Stimulated activated CD8-positive, alpha-beta memory T cell treated with anti-CD3 and anti-CD28 coated beads, Interleukin-15, amount 100 ng/mL, for 24 hours (primary cell): ENCODE results near the gene ITGA11.

Source experiments
- DNase-seq: peaks from one replicate; pipeline ENCODE4 v3.0.0-alpha.2; 2020; ENCODE audit warnings: low read depth

ITGA11 gene

DNA sequence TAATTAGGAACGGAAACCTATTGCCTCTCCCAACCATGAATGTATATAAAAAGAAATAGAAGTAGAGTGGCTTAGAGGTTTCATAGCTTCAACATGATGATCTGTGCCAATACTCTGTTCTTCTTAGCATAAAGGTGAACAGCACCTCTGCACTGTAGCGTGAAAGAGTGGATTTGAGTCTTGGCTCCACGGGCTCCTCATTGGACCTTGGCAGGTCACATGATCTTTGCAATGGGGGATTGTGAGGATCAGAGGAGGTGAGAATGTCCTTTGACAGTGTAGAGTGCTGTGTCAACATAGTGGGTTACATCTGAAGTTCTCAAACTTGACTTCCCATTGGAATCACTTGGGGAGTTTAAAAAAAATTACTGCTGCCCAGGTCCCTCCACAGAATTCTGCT, 103.0 kb downstream of the ITGA11 start:
- no peak for DNase-seq

DNA sequence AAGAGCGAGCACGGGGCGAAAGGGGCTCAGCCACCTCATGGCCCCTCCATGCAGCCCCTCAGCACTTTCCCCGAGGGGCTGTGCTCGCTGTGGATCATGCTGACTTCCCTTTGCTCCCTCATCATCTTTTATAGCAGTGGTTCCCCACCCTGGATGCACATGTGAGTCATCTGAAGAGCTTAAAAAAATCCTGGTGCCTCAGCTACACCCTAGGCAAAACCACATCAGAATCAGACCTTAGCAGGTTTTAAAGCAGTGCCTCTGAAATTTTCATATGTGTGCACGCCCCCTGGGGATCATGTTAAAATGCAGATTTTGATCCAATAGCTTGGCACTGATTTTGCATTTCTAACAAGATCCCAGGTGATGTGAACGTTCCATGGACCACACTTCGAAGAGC, 103.5 kb downstream of the ITGA11 start:
- DNase-seq = no peak

DNA sequence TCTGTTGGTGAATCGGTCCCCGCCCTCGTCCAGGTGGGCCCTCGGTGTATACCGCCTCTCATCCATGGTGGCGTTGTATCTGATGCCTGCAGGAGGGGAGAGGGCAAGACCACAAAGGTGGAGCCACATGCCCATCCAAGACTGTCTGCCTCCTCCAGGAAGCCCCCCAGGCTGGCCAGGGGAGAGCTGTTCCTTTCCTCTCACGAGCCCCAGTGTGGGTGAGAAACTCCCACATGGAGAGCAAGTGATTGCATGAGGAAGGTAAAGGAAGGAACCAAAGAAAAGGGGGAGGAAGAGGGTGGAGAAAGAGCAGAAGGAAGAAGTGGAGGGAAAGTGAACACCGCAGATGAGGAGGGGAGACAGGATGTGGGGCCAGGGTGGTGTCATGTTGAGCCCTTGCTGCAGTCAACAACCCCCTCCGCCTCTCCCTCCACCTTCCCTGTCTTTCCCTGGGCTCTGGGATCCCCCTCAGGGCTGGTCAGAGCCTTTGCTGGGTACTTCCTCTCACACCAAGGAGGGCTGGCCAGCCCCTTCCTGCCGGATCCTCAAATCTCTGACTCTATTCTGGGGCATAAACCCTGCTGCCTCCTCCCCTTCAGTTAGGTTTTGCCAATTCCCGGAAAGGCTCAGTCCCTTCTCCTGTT, 105.1 kb downstream of the ITGA11 start:
- DNase-seq = no peak

DNA sequence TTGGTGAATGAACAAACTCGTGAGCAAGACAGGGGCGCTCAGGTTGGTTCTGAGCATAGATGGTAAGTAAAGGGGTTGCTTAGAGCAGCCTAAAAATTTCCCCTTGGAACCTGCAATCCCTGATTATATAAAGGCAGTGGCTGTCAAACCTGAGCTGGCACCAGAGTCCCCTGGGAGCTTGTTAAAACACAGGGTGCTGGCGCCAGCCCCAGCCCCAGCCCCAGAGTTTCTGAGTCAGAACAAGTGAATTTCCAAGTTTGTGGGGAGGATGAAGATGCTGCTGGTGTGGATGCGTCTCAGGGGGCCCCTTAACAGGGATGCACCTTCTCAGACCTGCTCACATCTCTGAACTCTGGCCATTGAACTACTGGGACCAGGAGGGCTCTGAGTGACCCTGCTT, 106.2 kb downstream of the ITGA11 start:
- no peak for DNase-seq

DNA sequence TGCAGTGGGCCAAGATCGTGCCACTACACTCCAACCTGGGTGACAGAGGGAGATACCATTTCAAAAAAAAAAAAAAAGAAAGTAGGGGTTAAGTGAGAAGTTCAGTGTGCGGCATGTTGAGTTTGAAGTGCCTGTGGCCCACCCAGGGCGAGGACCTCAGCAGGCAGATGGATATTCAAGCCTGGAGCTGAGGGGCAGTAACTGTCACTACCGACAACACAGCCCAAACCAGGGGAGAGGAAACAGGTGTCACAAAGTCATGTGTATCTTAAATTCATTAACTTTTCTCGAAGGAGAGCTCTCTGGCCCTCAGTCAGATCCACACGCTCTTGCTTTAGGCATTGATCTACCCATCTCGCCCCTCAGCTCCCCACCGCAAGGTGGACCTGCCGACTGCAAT, 109.2 kb downstream of the ITGA11 start:
- no peak for DNase-seq

DNA sequence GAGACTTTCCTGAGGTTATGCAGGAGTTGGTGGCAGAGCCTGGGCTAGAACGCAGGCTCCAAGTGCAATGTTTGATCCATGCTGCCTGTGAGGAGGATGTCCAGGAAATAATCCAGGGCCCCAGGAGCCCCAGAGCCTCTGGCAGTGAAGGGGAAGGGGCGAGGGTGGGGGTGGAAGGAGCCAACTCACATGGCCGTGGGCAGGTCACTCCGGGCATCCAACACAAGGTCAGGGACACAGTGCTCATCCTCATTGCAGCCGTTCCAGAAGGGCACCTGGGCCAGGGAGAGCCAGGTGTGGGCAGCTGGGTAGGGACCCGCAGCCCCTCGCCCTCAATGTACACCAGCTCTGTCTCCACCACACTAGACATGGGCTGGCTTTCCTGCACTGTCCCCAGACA, 110.7 kb downstream of the ITGA11 start:
- DNase-seq = no peak

DNA sequence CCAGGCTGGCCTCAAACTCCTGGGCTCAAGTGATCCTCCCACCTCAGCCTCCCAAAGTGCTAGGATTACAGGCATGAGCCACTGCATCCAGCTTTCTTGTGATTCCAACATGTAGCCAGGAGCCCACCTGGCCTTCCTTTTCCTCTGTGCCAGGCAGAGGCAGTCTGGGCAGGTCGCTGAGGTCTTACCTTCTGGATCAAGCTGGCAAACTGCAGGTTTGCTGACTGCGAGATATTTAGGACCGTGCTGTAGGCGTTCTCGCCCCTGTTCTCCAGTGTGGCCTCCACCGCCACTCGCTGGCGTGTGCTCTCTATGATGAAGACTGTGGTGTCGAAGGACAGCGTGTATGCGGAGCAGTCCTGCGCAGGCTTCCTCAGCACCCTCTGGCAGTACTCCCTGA, 112.0 kb downstream of the ITGA11 start:
- DNase-seq = no peak

DNA sequence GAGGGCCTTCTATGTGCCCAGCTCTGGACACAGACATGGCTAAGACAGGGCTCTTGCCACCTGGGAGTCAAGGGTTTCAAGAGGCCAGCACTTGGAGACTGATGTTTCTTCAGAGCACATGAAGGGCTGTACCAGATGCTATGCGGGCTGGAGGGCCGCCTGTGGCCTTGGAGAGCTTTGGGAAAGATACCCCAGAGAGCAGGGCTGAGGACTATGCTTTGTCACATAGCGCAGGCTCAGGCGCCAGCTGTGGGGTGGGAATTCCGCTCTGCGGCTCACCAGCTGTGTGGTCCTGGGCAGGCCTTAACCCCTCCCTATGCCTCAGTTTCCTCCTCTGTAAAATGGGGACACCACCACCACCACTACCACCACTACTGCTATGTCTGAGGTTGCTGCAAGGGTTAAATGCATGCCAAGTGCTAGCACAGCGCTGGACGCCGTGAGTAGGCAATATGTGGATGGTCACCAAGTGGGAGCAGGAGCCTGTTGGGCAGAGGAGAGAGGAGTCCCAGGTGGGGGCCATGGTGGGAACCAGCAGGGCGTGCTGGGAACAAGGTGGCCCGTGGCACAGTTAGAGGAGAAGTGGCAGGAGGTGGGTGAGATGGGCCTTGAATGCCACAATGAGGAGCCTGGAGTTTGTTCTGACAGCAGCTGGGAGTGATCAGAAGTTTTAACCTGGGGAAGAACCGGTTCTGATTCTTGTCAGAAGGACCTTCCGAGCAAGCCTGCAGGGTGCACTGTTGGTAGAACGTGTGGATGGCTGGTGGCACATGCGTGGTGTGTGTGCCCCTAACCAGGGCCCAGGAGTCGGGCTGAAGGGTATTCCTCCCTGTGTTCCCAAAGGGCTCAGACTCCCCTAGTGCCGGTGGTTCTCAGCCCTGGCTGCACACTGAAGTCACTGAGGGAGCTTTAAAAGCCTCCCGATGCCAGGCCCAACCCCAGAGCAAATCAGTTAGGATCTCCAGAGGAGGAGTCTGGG, 112.7 kb downstream of the ITGA11 start:
- no peak for DNase-seq

DNA sequence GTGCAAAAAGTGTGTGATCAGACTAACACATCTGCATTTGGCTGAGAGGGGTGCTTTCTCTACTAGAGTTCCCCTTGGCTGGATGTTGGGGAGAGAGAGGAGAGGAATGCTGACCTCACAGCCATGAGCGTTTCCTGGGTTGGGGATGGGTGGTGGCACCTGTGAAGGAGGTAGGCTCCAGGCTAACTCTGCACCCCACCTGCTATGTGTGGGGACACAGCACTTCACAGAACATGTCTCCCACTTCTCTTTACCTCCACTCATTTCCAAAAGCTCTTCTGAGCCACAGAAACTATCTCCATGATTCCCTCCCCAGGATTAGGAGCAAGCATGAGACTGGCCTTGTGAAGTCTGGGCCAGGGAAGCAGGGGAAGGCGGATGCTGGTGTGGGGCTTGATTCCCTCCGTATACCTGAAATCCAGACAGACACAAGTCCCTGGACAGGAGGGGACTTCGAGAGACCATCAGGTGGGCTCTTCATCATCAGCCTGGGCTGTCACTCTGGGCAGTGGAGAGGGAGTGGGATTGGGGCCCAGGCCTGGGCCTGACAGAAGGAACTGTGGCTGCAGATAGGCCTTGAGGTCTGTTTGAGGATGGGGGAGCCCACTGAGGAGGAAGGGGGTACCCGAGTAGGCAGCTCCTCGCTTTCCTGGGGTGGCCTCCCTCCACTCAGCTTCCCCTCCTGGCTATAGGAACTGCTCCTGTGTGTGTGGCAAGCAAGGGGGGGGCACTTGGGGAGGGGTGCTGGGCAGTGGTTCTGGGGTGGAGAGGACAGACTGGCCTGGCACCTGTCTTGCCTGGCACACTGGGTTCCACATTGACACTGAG, 113.7 kb downstream of the ITGA11 start:
- DNase-seq = no peak

DNA sequence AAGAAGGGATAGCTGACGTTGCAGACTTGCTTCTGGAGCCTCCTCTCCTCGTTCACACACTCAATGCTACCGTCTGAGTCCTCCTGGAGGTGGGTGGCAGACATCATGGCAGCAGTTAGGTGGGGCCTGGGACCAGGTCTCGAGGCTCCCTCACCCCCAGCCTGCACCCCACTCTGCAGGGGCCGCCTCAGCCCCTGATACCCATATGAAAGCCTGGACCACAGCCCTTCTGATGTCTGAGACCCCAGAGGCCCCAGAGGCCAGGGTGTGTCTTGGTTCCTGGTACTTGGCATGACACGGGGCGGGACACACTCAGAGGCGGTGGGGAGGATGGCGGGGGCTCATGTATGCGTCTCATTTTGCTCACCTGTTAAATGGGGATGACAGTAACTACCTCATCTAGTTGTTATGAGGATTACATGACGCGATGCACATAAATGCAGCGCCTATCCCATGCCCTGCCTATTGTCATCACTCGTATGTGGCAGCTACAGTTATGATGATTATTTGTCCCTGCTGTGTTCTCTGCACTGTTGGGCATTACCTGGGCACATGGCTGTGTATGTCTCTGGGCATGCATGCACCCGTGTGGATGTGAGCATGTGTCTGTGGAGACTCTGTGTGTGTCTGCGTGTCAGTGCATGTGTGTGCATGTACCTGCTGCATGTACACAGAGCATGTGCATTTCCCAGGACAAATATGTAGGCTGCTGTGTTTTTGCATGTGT, 114.5 kb downstream of the ITGA11 start:
- DNase-seq = no peak

DNA sequence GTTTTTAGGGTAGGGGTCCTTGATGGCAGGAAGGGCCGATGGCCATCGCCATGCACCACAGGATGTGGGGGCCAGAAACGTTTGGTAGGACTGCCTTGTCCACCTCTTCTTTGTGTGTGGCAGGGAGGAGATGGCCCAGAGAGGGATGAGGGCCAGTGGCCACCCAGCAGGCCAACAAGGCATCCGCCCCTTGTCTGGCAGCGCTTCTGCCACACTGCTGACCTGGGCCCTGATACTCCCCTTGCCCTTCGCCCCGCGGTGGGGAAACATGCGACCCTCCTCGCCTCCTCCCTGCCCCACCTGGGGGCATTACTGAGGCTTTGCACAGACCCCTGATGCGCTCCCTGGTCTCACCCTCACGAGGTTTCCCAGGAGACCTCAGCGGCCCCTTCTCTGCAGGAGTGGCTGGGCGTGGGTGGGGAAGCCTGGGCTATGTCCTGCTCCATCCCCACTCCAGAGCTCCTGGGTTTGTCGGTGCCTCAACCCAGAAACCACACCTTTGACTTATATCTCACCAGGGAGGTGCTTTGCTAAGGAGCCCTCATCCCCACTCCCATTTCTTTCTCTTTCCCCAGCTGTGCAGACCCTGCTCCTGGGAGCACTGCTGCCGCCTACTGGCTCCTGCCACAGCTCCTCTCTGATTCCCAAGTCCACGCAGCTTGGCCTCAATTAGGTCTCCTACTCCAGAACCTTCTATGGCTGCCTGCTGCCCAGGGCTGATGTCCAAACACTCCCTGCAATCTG, 115.7 kb downstream of the ITGA11 start:
- no peak for DNase-seq

DNA sequence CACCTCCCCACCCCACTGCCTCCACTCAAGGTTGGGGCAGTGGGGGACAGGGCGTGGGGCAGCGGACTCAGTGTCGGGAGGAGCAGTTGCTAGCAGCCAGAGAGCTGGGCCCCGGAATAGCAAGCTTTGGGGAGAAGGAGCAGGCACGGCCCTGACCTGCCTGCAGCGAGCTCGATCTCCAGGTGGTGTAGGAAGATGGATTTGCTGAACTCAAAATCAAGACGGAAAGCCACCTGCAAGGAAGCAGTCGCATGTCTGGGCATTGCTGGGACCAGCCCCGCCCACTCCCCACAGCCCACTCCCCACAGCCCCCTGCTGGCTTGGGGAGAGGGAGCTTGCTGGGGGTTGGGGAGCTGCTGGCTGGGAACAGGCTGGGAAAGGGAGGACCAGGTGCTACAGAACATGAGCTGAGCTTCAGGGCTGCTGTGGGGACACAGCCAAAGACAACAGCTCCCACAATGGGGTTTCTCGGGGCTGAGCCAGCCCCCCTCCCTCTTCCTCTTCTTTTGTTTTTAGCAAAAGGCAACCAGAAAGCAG, 116.4 kb downstream of the ITGA11 start:
- DNase-seq = no peak

DNA sequence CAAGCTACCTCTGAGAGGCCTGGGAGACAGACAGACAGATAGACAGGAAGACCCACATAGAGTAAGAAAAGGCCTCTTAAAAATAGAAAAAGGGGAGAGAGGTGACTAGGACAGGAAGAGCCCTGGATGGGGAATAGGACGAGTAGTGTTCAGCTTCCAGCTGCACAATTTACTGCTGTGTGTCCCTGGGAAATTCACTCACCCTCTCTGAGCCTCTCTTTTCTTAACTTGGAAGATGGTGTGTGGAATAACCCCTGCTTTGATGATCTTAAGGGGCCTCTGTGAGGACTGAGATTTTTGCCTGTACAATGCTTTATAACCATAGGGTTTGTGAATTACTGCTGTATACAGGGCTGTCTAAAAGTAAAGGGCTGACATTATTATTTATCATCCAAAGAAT, 116.9 kb downstream of the ITGA11 start:
- DNase-seq = no peak

DNA sequence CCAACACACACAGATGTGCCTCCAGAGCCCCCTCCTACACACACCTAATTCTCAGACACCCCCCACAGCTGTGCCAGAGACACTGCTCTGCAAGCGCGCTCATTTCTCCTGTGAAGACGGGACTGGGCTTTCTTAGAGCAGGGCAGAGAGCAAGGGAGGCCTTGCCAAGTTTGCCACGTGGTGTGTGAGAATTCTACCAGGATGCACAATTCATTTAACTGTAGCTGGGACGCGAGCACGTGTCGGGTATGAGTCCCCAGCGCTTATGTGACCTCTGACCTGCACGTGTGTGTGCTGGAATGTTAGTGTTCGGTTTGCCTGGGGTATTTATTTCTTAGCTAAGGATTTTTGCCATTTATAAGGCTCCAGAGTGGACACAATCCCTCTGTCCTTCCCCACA, 117.4 kb downstream of the ITGA11 start:
- no peak for DNase-seq

DNA sequence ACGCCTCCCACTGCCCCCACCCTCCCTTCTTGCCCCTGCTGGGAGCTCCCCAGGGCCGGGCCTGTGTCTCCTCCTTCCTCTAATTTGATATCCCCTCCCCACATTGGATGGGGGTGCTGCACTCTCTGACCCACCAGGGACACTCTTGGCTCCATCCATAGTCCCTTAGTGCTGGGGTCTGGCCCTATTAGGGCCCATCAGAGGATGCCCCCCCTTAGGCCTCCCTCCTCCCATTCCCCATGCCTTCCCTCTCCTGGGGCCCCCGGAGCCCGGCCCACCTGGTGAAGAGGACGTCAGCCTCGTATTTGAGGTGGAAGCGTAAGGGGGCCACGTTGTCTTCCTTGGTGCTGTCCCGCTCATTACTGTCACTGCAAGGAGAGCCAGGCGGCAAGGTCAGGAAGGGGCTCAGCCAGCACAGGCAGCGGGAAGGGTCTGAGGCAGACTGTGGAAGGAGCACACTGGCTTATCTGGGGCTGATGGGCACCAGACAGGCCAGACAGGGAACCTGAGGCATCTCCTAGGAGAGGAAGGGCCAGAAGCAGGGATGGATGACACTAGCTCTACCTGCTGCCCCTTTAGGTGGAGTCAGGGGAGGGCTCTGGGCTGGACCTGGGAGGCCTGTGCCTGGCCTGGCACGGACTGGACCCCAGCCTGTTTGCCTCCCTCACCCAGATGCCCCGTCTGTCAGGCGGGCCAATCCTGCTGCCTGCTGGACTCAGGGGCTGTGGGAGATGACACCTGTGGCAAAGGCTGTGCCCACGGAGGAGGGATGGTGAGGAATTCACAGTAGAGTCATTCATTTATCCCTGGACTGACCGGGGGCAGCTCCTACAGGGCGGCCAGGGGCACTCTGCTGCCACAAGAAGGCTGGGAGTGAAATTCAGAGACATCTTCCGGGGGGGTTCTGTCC, 118.2 kb downstream of the ITGA11 start:
- DNase-seq = no peak

DNA sequence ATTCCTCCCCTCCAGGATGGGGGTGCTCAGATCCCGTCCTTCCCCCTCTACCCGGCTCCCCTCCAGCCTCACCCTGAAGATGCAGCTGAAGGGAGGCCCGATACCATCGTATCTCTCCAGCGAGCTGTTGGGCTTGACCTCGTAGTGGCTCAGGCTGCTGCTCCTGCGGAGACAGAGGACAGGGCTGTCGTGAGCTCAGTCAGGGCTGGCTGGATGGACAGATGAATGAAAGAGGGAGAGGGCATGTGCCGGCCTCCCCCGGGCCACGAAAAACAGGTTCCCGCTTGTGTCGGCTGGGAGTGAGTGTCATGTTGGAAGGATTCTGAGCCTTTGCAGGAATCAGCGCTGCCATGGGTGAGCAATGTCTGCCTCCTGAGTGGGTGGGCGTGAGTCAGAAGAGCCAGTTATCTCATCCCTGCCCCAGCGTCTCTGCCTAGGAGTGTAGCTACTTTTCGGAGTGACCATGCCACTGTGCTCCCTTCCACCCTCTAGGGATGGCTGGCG, 119.2 kb downstream of the ITGA11 start:
- DNase-seq = no peak

DNA sequence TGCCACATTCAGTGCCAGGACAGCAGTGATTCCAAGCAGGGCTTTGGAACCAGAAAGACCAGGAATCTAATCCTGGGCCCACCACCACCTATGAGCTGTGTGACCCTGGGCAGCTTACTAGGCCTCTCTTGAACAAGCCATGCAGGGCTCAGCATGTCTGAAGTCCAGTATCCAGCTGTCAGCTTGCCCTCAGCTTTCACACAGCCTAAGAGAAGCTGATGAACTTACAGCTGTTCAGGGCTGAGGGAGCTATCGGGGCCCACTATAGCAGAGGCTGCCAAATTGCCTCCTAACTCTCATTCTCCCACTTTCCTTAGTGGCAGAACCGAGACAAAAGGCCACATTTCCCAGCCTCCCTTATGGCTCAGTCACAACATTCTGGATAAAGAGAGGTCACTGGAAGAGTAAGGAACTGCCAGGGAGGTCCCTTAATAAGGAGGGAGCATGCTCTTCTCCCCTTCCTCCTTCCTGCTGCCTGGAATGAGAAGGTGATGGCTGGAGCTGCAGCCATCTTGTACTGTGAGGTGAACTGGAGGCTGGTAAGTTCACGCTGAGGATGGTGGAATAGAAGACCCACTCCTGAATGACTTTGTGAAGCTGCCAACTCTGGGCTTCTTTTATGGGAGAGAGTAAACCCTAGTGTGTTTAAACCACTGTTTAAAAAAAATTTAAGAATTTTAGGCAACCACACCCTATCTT, 120.0 kb downstream of the ITGA11 start:
- DNase-seq = no peak

DNA sequence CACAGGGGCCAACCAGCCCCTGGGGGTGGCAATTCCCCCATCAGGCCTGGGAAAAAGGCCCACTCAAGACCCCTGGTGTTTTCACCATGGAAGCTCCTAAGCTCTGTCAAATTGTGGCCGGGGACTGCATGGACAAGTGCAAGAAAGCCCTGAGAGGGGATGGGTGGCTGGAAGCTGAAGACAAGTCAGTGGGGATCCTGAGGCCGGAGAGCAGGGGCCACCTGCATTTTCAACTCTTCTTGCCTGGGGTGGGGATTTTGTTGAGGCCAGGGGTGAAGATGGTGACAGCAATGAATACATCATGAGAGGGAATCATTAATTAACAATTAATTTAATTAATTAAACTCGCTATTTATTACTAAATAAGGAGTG, 120.5 kb downstream of the ITGA11 start:
- DNase-seq = no peak

DNA sequence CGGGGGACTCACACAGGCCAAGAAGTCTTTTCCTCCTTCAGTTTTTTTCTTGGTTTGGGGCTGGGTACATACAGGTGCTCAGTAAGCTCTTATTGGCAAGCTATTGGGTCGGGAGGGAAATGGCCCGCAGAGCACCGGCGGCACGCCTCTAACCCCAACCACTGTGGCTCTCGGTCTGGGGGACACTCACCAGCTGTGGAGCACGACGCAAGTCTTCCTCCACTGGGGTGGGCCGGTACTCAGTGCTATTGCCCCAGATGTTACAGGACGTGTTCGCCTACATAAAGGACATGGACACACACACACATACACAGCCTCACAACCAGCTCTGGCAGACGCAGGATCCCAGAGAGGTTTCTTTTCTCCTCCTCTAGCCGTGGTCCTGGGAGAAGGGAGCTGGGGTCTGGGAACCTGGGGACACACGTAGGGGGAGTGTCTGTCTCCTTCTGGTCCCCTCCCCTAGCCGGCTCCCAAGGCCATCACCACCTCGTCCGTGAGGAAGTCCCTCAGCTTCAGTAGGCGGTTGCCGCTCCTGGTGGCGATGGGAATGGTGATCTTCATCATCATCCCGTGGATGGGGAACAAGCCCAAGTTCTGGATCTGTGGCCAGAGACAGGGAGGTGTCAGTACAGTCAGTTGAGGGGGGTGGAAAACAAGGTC, 121.0 kb downstream of the ITGA11 start:
- no peak for DNase-seq
